ENCODE results near the gene OOSP4A. TPM values are rescaled to one million over a fixed set of nuclear protein-coding genes. Genes with fewer than 3 reads are reported as not detected.

OOSP4A gene
- total RNA-seq = not detected in 2 replicates

GRCh38 chr11:59963733-59964132 is at the start of gene OOSP4A:
Gene OOSP4A (plus strand): TSS chr11:59964033. CDS start chr11:59964033, 0 bp downstream.

GRCh38 chr11:59938132-59938531 is 25.7 kb upstream of the OOSP4A start, which contains the start of gene OOSP1:
Gene OOSP1 (plus strand): TSS chr11:59938432. CDS start chr11:59938455, 23 bp downstream.

GRCh38 chr11:60016881-60017280 is 53.0 kb downstream of the OOSP4A start, which contains the start of gene OOSP4B:
Gene OOSP4B (plus strand): TSS chr11:60017181.

Other genes with a start within 250 kb of the OOSP4A start
- 40.0 and 56.0 TPM in 2 replicates for gene STX3, start 208.7 kb upstream of the OOSP4A start, total RNA-seq
- 19.5 and 23.1 TPM in 2 replicates for gene MRPL16, start 153.3 kb upstream of the OOSP4A start, total RNA-seq
- gene CBLIF, start 118.5 kb upstream of the OOSP4A start, total RNA-seq = not detected in 2 replicates
- 0.68 and 22.1 TPM in 2 replicates for gene TCN1, start 97.5 kb upstream of the OOSP4A start, total RNA-seq
- not detected in 2 replicates for gene OOSP3, start 85.3 kb upstream of the OOSP4A start, total RNA-seq
- not detected in 2 replicates for gene OOSP1, start 25.6 kb upstream of the OOSP4A start, total RNA-seq
- gene OOSP4B, start 53.1 kb downstream of the OOSP4A start, total RNA-seq = not detected in 2 replicates
- gene OOSP2, start 76.4 kb downstream of the OOSP4A start, total RNA-seq = not detected in 2 replicates
- not detected in 2 replicates for gene MS4A3, start 92.6 kb downstream of the OOSP4A start, total RNA-seq
- gene MS4A2, start 124.6 kb downstream of the OOSP4A start, total RNA-seq = not detected in 2 replicates
- gene MS4A6A, start 219.1 kb downstream of the OOSP4A start, total RNA-seq = not detected in 2 replicates